SJSA1 (cell line): Measurements from ENCODE around the gene CCDC85A. TPM values are rescaled to one million over a fixed set of nuclear protein-coding genes. Genes with fewer than 3 reads are reported as not detected.

Experiments
- DNase-seq, 2 experiments: peaks; one replicate each; pipeline ENCODE4 v3.0.0-alpha.2; 2015 to 2020; ENCODE audit warnings: low spot score in 2 of 2, low read depth in 1 of 2
- H3K27ac ChIP-seq: fragments of 250-450 bp; sonication (Bioruptor Pico); 2 replicates; pipeline ENCODE4 v1.5.1; 2020; ENCODE audit warnings: mild to moderate bottlenecking, moderate library complexity
- H3K27me3 ChIP-seq: fragments of 250-450 bp; sonication (Bioruptor Pico); replicated peaks from 2 replicates; pipeline ENCODE4 v1.5.1; 2020; ENCODE audit warnings: mild to moderate bottlenecking, moderate library complexity
- H3K36me3 ChIP-seq: fragments of 250-450 bp; sonication (Bioruptor Pico); 2 replicates; pipeline ENCODE4 v1.5.1; 2020; ENCODE audit warnings: mild to moderate bottlenecking
- H3K4me1 ChIP-seq: fragments of 250-450 bp; sonication (Bioruptor Pico); replicated peaks from 2 replicates; pipeline ENCODE4 v1.6.1; 2021; ENCODE audit warnings: mild to moderate bottlenecking
- H3K4me3 ChIP-seq: fragments of 250-450 bp; sonication (Bioruptor Pico); 2 replicates; pipeline ENCODE4 v1.5.1; 2020; ENCODE audit warnings: mild to moderate bottlenecking
- H3K9me3 ChIP-seq: fragments of 250-450 bp; sonication (Bioruptor Pico); replicated peaks from 2 replicates; pipeline ENCODE4 v1.5.1; 2020; ENCODE audit warnings: mild to moderate bottlenecking
- total RNA-seq: library from RNA; depleted of rRNA; stranded (reverse); fragments of >200 nt; shearing (Covaris generic); gene quantifications from 2 replicates; pipeline ENCODE4 v1.2.3, GENCODE V29; 2014

Gene CCDC85A
- total RNA-seq, 1 experiment from 2014 or later: 0.37 TPM

- Histone ChIP-seq H3K36me3 (no peaks in the 10 kb centered on the region), H3K27me3 (0 out of 2 replicates have a peak, but pooled peaks cover 3% of the 10 kb centered on the region), H3K9me3 (no peaks in the 10 kb centered on the region), H3K4me1 (no peaks in the 10 kb centered on the region), H3K27ac (no peak overlapping the region), H3K4me3 (no peak overlapping the region)
- DNase-seq: no peak
Measured at GRCh38 chr2:56347881-56348280, 164.1 kb downstream of the CCDC85A start.

GRCh38 chr2:56348392-56349210 is 164.8 kb downstream of the CCDC85A start:
- no peaks in the 10 kb centered on the region for H3K9me3 ChIP-seq
- H3K27ac ChIP-seq: no peak overlapping the region
- H3K4me1 ChIP-seq: no peaks in the 10 kb centered on the region
- H3K4me3 ChIP-seq: no peak overlapping the region
- DNase-seq: no peak
- 0 out of 2 replicates have a peak, but pooled peaks cover 3% of the 10 kb centered on the region for H3K27me3 ChIP-seq
- no peaks in the 10 kb centered on the region for H3K36me3 ChIP-seq

- Histone ChIP-seq H3K4me3 (no peak overlapping the region), H3K27me3 (no peaks in the 10 kb centered on the region), H3K4me1 (no peaks in the 10 kb centered on the region), H3K36me3 (no peaks in the 10 kb centered on the region), H3K27ac (no peak overlapping the region), H3K9me3 (no peaks in the 10 kb centered on the region)
- DNase-seq: no peak
Measured at GRCh38 chr2:56357655-56358295, 174.0 kb downstream of the CCDC85A start.

- peaks cover 5% of the 10 kb centered on the region; the same call in 1 of the 2 replicates for H3K27me3 ChIP-seq
Measured at GRCh38 chr2:56361844-56362243, 178.1 kb downstream of the CCDC85A start.

GRCh38 chr2:56364902-56365301 is 181.1 kb downstream of the CCDC85A start:
- DNase-seq: no peak
- Histone ChIP-seq H3K27me3 (peaks cover 5% of the 10 kb centered on the region; the same call in 1 of the 2 replicates), H3K4me1 (no peaks in the 10 kb centered on the region), H3K9me3 (no peaks in the 10 kb centered on the region), H3K4me3 (no peak overlapping the region), H3K36me3 (no peaks in the 10 kb centered on the region), H3K27ac (no peak overlapping the region)

More at GRCh38 chr2:56361844-56362243, 178.1 kb downstream of the CCDC85A start:
- Histone ChIP-seq H3K36me3 (no peaks in the 10 kb centered on the region), H3K9me3 (no peaks in the 10 kb centered on the region), H3K27ac (no peak overlapping the region), H3K4me3 (no peak overlapping the region), H3K4me1 (no peaks in the 10 kb centered on the region)
- no peak for DNase-seq

- no peak overlapping the region for H3K27ac ChIP-seq
- H3K9me3 ChIP-seq: no peaks in the 10 kb centered on the region
- peaks cover 5% of the 10 kb centered on the region; the same call in 1 of the 2 replicates for H3K27me3 ChIP-seq
- no peak overlapping the region for H3K4me3 ChIP-seq
- H3K4me1 ChIP-seq: no peaks in the 10 kb centered on the region
- no peak for DNase-seq
- H3K36me3 ChIP-seq: no peaks in the 10 kb centered on the region
Measured at GRCh38 chr2:56369316-56369715, 185.5 kb downstream of the CCDC85A start.

GRCh38 chr2:56372071-56372656 is 188.4 kb downstream of the CCDC85A start:
- H3K27me3 ChIP-seq: no peaks in the 10 kb centered on the region
- no peaks in the 10 kb centered on the region for H3K9me3 ChIP-seq
- no peak overlapping the region for H3K27ac ChIP-seq
- H3K4me1 ChIP-seq: no peaks in the 10 kb centered on the region
- no peak for DNase-seq
- H3K36me3 ChIP-seq: no peaks in the 10 kb centered on the region
- H3K4me3 ChIP-seq: no peak overlapping the region

GRCh38 chr2:56375251-56375650 is 191.5 kb downstream of the CCDC85A start:
- H3K4me1 ChIP-seq: no peaks in the 10 kb centered on the region
- no peak overlapping the region for H3K4me3 ChIP-seq
- H3K27me3 ChIP-seq: no peaks in the 10 kb centered on the region
- H3K9me3 ChIP-seq: no peaks in the 10 kb centered on the region
- no peak overlapping the region for H3K27ac ChIP-seq
- no peaks in the 10 kb centered on the region for H3K36me3 ChIP-seq
- no peak for DNase-seq

- no peak for DNase-seq
- Histone ChIP-seq H3K4me1 (no peaks in the 10 kb centered on the region), H3K9me3 (no peaks in the 10 kb centered on the region), H3K27ac (no peak overlapping the region), H3K27me3 (no peaks in the 10 kb centered on the region), H3K4me3 (no peak overlapping the region), H3K36me3 (no peaks in the 10 kb centered on the region)
Measured at GRCh38 chr2:56376699-56377665, 193.2 kb downstream of the CCDC85A start.

- H3K9me3 ChIP-seq: no peaks in the 10 kb centered on the region
- H3K27me3 ChIP-seq: no peaks in the 10 kb centered on the region
- no peaks in the 10 kb centered on the region for H3K36me3 ChIP-seq
- H3K4me3 ChIP-seq: no peak overlapping the region
- no peaks in the 10 kb centered on the region for H3K4me1 ChIP-seq
- DNase-seq: no peak
- no peak overlapping the region for H3K27ac ChIP-seq
Measured at GRCh38 chr2:56379066-56379465, 195.3 kb downstream of the CCDC85A start.

GRCh38 chr2:56380861-56381260 is 197.1 kb downstream of the CCDC85A start:
- Histone ChIP-seq H3K27me3 (no peaks in the 10 kb centered on the region), H3K9me3 (no peaks in the 10 kb centered on the region), H3K36me3 (no peaks in the 10 kb centered on the region), H3K27ac (no peak overlapping the region), H3K4me1 (no peaks in the 10 kb centered on the region), H3K4me3 (no peak overlapping the region)
- no peak for DNase-seq

- Histone ChIP-seq H3K36me3 (no peaks in the 10 kb centered on the region), H3K4me3 (no peak overlapping the region), H3K27me3 (no peaks in the 10 kb centered on the region), H3K9me3 (no peaks in the 10 kb centered on the region), H3K27ac (no peak overlapping the region), H3K4me1 (no peaks in the 10 kb centered on the region)
- no peak for DNase-seq
Measured at GRCh38 chr2:56382466-56382865, 198.7 kb downstream of the CCDC85A start.

- DNase-seq: no peak
- Histone ChIP-seq H3K27me3 (no peaks in the 10 kb centered on the region; the same call in 1 of the 2 replicates), H3K4me3 (no peak overlapping the region), H3K9me3 (no peaks in the 10 kb centered on the region), H3K27ac (no peak overlapping the region), H3K4me1 (no peaks in the 10 kb centered on the region), H3K36me3 (no peaks in the 10 kb centered on the region)
Measured at GRCh38 chr2:56386657-56387056, 202.9 kb downstream of the CCDC85A start.
